ENCODE data around the gene PSTK. TPM values are rescaled to one million over a fixed set of nuclear protein-coding genes. Genes with fewer than 3 reads are reported as not detected.

The PSTK gene
- polyA plus RNA-seq, 1 donor from 2014 or later = 21.0 TPM

GRCh38 chr10:123035467-123036086 is 55.4 kb downstream of the PSTK start:
- no peak overlapping the region for H3K9ac ChIP-seq (ENCODE audit: low read length)
- peaks cover 13% of the 10 kb centered on the region for H3K36me3 ChIP-seq (ENCODE audit: insufficient read depth, low read length)
- no peak overlapping the region for H3K4me3 ChIP-seq (ENCODE audit: low read length)
- H3K4me2 ChIP-seq (ENCODE audit: low read length) = no peak overlapping the region
- TF ChIP-seq RAD21 (conservative IDR thresholded peaks at IDR 0.05) = no peak
- no peak for TF ChIP-seq TAF1 (IDR thresholded peaks at IDR 0.05; ENCODE audit: low read depth)
- no peak for TF ChIP-seq EZH2 (IDR thresholded peaks at IDR 0.05; ENCODE audit: borderline replicate concordance, insufficient read depth, low read length, poor library complexity, severe bottlenecking)
- no peak for TF ChIP-seq POLR2AphosphoS5 (IDR thresholded peaks at IDR 0.05)
- TF ChIP-seq EP300 (conservative IDR thresholded peaks at IDR 0.05; ENCODE audit: poor library complexity, severe bottlenecking) = no peak
- no peak for TF ChIP-seq REST (IDR thresholded peaks at IDR 0.05; ENCODE audit: borderline replicate concordance)
- TF ChIP-seq MXI1 (conservative IDR thresholded peaks at IDR 0.05; ENCODE audit: poor library complexity, severe bottlenecking) = no peak
- no peak for TF ChIP-seq CTCF (IDR thresholded peaks at IDR 0.05; ENCODE audit: poor library complexity, severe bottlenecking)
- TF ChIP-seq SMC3 (conservative IDR thresholded peaks at IDR 0.05; ENCODE audit: poor library complexity) = no peak
- no peak overlapping the region for H2AFZ ChIP-seq (ENCODE audit: low read depth, low read length)
- H3K27ac ChIP-seq (ENCODE audit: low read length) = no peak overlapping the region
- H4K20me1 ChIP-seq (ENCODE audit: insufficient read depth) = no peaks in the 10 kb centered on the region
- no peaks in the 10 kb centered on the region for H3F3A ChIP-seq (ENCODE audit: insufficient read depth, low read length, poor library complexity, severe bottlenecking)
- no peaks in the 10 kb centered on the region for H3K9me2 ChIP-seq (ENCODE audit: insufficient read depth, low read length)
- no peaks in the 10 kb centered on the region for H3K27me3 ChIP-seq (ENCODE audit: insufficient read depth, low read depth, low read length)
- H3K9me3 ChIP-seq (ENCODE audit: low read length) = no peaks in the 10 kb centered on the region
- no peaks in the 10 kb centered on the region for H3K79me2 ChIP-seq (replicated peaks; ENCODE audit: insufficient read depth, low read length)

- no peaks in the 10 kb centered on the region for H3F3A ChIP-seq (ENCODE audit: insufficient read depth, low read length, poor library complexity, severe bottlenecking)
- H3K4me3 ChIP-seq (ENCODE audit: low read length) = no peak overlapping the region
- H3K9ac ChIP-seq (ENCODE audit: low read length) = no peak overlapping the region
- H3K4me2 ChIP-seq (ENCODE audit: low read length) = no peak overlapping the region
- H3K9me3 ChIP-seq (ENCODE audit: low read length) = no peaks in the 10 kb centered on the region
- H3K27ac ChIP-seq (ENCODE audit: low read length) = no peak overlapping the region
- H3K36me3 ChIP-seq (ENCODE audit: insufficient read depth, low read length) = peaks cover 13% of the 10 kb centered on the region
- H3K27me3 ChIP-seq (ENCODE audit: insufficient read depth, low read depth, low read length) = no peaks in the 10 kb centered on the region
- H3K9me2 ChIP-seq (ENCODE audit: insufficient read depth, low read length) = no peaks in the 10 kb centered on the region
- no peaks in the 10 kb centered on the region for H4K20me1 ChIP-seq (ENCODE audit: insufficient read depth)
- H3K79me2 ChIP-seq (replicated peaks; ENCODE audit: insufficient read depth, low read length) = no peaks in the 10 kb centered on the region
- H2AFZ ChIP-seq (ENCODE audit: low read depth, low read length) = no peak overlapping the region
- TF ChIP-seq RAD21 (conservative IDR thresholded peaks at IDR 0.05) (no peak), EP300 (conservative IDR thresholded peaks at IDR 0.05; ENCODE audit: poor library complexity, severe bottlenecking) (no peak), CTCF (IDR thresholded peaks at IDR 0.05; ENCODE audit: poor library complexity, severe bottlenecking) (no peak), SMC3 (conservative IDR thresholded peaks at IDR 0.05; ENCODE audit: poor library complexity) (no peak), REST (IDR thresholded peaks at IDR 0.05; ENCODE audit: borderline replicate concordance) (no peak), EZH2 (IDR thresholded peaks at IDR 0.05; ENCODE audit: borderline replicate concordance, insufficient read depth, low read length, poor library complexity, severe bottlenecking) (no peak), TAF1 (IDR thresholded peaks at IDR 0.05; ENCODE audit: low read depth) (no peak), MXI1 (conservative IDR thresholded peaks at IDR 0.05; ENCODE audit: poor library complexity, severe bottlenecking) (no peak), POLR2AphosphoS5 (IDR thresholded peaks at IDR 0.05) (no peak)
Measured at GRCh38 chr10:123038782-123039631, 58.8 kb downstream of the PSTK start.

All from neural cell (in vitro differentiated cells).